HepG2 (cell line): ENCODE measurements around the gene ANKRD53. TPM values are rescaled to one million over a fixed set of nuclear protein-coding genes. Genes with fewer than 3 reads are reported as not detected.

Experiments used
- AHR ChIP-seq: IDR thresholded peaks from 2 replicates; pipeline ENCODE4 v1.6.1; 2018; ENCODE audit warnings: missing genetic modification reagents, missing compliant biosample characterization
- ATAD3A ChIP-seq: sonication (generic); formaldehyde crosslinking; IDR thresholded peaks from 2 replicates; pipeline ENCODE4 v1.4.0; 2020; ENCODE audit warnings: missing genetic modification reagents
- E2F2 ChIP-seq: sonication (generic); formaldehyde crosslinking; IDR thresholded peaks from 2 replicates; pipeline ENCODE4 v1.4.0; 2020; ENCODE audit warnings: missing genetic modification reagents, borderline replicate concordance
- GATA4 ChIP-seq: sonication (generic); IDR thresholded peaks from 2 replicates; pipeline ENCODE4 v1.6.1; 2016; ENCODE audit warnings: antibody characterized with exemption, low read depth, borderline replicate concordance
- GATAD2A ChIP-seq: IDR thresholded peaks from 2 replicates; pipeline ENCODE4 v1.6.1; 2016
- HES4 ChIP-seq: sonication (generic); formaldehyde crosslinking; IDR thresholded peaks from 2 replicates; pipeline ENCODE4 v1.9.0; 2021; ENCODE audit warnings: mild to moderate bottlenecking, missing genetic modification reagents, borderline replicate concordance
- NAIF1 ChIP-seq: sonication (generic); formaldehyde crosslinking; IDR thresholded peaks from 2 replicates; pipeline ENCODE4 v1.5.0; 2020; ENCODE audit warnings: mild to moderate bottlenecking, missing genetic modification reagents, borderline replicate concordance
- RFXAP ChIP-seq: sonication (generic); formaldehyde crosslinking; IDR thresholded peaks from 2 replicates; pipeline ENCODE4 v1.4.0; 2020; ENCODE audit warnings: missing genetic modification reagents, borderline replicate concordance
- SATB2 ChIP-seq: sonication (generic); formaldehyde crosslinking; IDR thresholded peaks from 2 replicates; pipeline ENCODE4 v1.5.0; 2020; ENCODE audit warnings: missing genetic modification reagents
- SOX13 ChIP-seq, 3 experiments: fragments of 450-650 bp in 1 of 3; sonication (generic) in 1 of 3; formaldehyde crosslinking in 1 of 3; IDR thresholded peaks in 2 of 3; conservative IDR thresholded peaks in 1 of 3; 2 replicates each; pipeline versions ENCODE4 v1.5.0 to v1.6.1; 2016 to 2020; ENCODE audit warnings: antibody characterized with exemption in 1 of 3, mild to moderate bottlenecking in 1 of 3, missing compliant biosample characterization in 1 of 3, missing genetic modification reagents in 1 of 3, moderate library complexity in 1 of 3
- XBP1 ChIP-seq: sonication (generic); formaldehyde crosslinking; IDR thresholded peaks from 2 replicates; pipeline ENCODE4 v1.5.0; 2020; ENCODE audit warnings: missing genetic modification reagents
- ZBTB20 ChIP-seq: sonication (generic); formaldehyde crosslinking; IDR thresholded peaks from 2 replicates; pipeline ENCODE4 v1.8.1; 2023; ENCODE audit warnings: missing genetic modification reagents, low read depth, mild to moderate bottlenecking, borderline replicate concordance
- ZNF235 ChIP-seq: sonication (generic); formaldehyde crosslinking; IDR thresholded peaks from 2 replicates; pipeline ENCODE4 v1.8.1; 2023; ENCODE audit warnings: mild to moderate bottlenecking, missing genetic modification reagents, borderline replicate concordance
- ZNF44 ChIP-seq: sonication (generic); formaldehyde crosslinking; IDR thresholded peaks from 2 replicates; pipeline ENCODE4 v1.5.1; 2020; ENCODE audit warnings: mild to moderate bottlenecking, missing genetic modification reagents
- ZNF572 ChIP-seq: sonication (generic); formaldehyde crosslinking; IDR thresholded peaks from 2 replicates; pipeline ENCODE4 v1.5.1; 2020; ENCODE audit warnings: mild to moderate bottlenecking, missing genetic modification reagents
- ZNF749 ChIP-seq: sonication (generic); formaldehyde crosslinking; IDR thresholded peaks from 2 replicates; pipeline ENCODE4 v1.8.0; 2022; ENCODE audit warnings: mild to moderate bottlenecking, missing genetic modification reagents, moderate library complexity, borderline replicate concordance
- polyA plus RNA-seq, 8 experiments: library from polyadenylated mRNA; depleted of rRNA in 3 of 8; stranded (reverse) in 7 of 8; unstranded in 1 of 8; fragments of >200 nt; fragmentation: Illumina TruSeq in 4 of 8; extraction: Trizol in 4 of 8; gene quantifications; 2 replicates each; pipeline versions ENCODE4 v1.2.1 to v1.2.3, GENCODE V29; 2011 to 2016; ENCODE audit warnings: low read depth in 4 of 8, missing spikeins in 1 of 8, mixed read lengths in 1 of 8; ENCODE audit not compliant: insufficient read depth in 1 of 8
- total RNA-seq, 5 experiments: library from RNA; depleted of rRNA; stranded (reverse); fragments of >200 nt; fragmentation: Illumina TruSeq; extraction: Trizol; gene quantifications; 2 replicates each; pipeline ENCODE4 v1.2.3, GENCODE V29; 2016; ENCODE audit warnings: low read depth in 1 of 5
- TF ChIP-seq, protein P1 (sequence below): sonication (generic); formaldehyde crosslinking; IDR thresholded peaks from 2 replicates; pipeline ENCODE4 v1.4.0; 2020; ENCODE audit warnings: mild to moderate bottlenecking, missing genetic modification reagents
- TF ChIP-seq, protein P2 (sequence below): sonication (generic); formaldehyde crosslinking; IDR thresholded peaks from 2 replicates; pipeline ENCODE4 v1.5.0; 2020; ENCODE audit warnings: mild to moderate bottlenecking, missing genetic modification reagents, moderate library complexity

Gene ANKRD53
- total and polyA plus RNA-seq, 2 of the 13 experiments (the other 11 are each of a cell fraction or from before 2014, with no cell fraction given): 0.15 TPM; not detected in 1

- TF ChIP-seq, protein P1, sequence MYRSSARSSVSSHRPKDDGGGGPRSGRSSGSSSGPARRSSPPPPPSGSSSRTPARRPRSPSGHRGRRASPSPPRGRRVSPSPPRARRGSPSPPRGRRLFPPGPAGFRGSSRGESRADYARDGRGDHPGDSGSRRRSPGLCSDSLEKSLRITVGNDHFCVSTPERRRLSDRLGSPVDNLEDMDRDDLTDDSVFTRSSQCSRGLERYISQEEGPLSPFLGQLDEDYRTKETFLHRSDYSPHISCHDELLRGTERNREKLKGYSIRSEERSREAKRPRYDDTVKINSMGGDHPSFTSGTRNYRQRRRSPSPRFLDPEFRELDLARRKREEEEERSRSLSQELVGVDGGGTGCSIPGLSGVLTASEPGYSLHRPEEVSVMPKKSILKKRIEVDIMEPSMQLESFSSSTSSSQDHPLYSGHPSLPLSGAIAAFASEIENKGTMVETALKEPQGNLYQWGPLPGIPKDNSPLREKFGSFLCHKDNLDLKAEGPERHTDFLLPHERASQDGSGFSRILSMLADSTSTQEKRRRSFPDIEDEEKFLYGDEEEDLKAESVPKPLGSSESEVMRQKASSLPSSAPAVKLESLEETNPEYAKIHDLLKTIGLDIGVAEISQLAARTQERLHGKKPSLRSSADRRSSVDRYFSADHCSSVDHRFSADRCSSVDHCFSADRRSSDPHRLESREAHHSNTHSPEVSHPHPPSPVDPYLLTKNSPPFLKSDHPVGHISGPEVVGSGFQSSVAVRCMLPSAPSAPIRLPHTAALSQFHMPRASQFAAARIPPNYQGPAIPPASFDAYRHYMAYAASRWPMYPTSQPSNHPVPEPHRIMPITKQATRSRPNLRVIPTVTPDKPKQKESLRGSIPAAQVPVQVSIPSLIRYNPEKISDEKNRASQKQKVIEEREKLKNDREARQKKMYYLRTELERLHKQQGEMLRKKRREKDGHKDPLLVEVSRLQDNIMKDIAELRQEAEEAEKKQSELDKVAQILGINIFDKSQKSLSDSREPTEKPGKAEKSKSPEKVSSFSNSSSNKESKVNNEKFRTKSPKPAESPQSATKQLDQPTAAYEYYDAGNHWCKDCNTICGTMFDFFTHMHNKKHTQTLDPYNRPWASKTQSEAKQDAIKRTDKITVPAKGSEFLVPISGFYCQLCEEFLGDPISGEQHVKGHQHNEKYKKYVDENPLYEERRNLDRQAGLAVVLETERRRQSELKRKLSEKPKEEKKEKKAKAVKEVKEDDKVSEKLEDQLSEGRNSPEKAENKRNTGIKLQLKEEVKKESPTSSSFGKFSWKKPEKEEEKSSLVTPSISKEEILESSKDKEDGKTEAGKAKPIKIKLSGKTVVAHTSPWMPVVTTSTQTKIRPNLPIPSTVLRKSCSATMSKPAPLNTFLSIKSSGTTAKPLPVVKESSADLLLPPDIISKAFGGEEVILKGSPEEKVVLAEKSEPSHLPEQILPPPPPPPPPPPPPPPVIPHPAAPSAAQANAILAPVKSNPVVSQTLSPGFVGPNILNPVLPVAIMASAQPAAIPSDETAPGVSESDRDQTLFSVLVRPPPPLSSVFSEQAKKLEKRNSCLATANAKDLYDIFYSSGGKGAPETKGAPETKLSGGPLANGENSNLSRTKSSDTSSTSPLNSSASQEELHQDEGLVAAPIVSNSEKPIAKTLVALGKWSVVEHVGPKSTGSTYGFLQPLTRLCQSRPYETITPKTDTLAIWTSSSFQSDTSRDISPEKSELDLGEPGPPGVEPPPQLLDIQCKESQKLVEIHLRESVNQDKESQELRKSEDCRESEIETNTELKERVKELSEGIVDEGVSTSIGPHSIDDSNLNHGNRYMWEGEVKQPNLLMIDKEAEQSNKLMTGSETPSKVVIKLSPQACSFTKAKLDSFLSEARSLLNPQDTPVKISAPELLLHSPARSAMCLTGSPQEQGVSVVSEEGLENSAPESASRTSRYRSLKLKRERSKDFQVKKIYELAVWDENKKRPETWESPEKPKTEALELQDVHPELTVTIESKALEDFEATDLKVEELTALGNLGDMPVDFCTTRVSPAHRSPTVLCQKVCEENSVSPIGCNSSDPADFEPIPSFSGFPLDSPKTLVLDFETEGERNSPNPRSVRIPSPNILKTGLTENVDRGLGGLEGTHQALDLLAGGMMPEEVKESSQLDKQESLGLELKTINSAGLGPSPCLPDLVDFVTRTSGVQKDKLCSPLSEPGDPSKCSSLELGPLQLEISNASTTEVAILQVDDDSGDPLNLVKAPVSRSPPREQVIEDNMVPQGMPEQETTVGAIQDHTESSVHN (CRISPR knock-in tag): peak; percentile 92
- TF ChIP-seq, protein P2, sequence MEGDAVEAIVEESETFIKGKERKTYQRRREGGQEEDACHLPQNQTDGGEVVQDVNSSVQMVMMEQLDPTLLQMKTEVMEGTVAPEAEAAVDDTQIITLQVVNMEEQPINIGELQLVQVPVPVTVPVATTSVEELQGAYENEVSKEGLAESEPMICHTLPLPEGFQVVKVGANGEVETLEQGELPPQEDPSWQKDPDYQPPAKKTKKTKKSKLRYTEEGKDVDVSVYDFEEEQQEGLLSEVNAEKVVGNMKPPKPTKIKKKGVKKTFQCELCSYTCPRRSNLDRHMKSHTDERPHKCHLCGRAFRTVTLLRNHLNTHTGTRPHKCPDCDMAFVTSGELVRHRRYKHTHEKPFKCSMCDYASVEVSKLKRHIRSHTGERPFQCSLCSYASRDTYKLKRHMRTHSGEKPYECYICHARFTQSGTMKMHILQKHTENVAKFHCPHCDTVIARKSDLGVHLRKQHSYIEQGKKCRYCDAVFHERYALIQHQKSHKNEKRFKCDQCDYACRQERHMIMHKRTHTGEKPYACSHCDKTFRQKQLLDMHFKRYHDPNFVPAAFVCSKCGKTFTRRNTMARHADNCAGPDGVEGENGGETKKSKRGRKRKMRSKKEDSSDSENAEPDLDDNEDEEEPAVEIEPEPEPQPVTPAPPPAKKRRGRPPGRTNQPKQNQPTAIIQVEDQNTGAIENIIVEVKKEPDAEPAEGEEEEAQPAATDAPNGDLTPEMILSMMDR (CRISPR knock-in tag): peak; percentile 98
- TF ChIP-seq GATAD2A (peak; percentile 60), XBP1 (CRISPR knock-in tag) (0 out of 2 replicates have a peak, but pooled peaks have one; percentile 39), HES4 (no peak), ATAD3A (CRISPR knock-in tag) (no peak), NAIF1 (peak; percentile 68; the same call in 1 of the 2 replicates), ZNF572 (CRISPR knock-in tag) (0 out of 2 replicates have a peak, but pooled peaks have one; percentile 80), GATA4 (no peak), ZBTB20 (CRISPR knock-in tag) (peak; percentile 53; the same call in 1 of the 2 replicates), AHR (CRISPR knock-in tag) (no peak; the same call in 1 of the 2 replicates), SATB2 (CRISPR knock-in tag) (peak; percentile 66; the same call in 1 of the 2 replicates), ZNF235 (CRISPR knock-in tag) (no peak), SOX13 (IDR thresholded peaks at IDR 0.05) (no peak), SOX13 (CRISPR knock-in tag; conservative IDR thresholded peaks at IDR 0.05 in 1 of 2, IDR thresholded peaks at IDR 0.05 in 1 of 2) (no peak), E2F2 (peak; percentile 76; the same call in 1 of the 2 replicates), ZNF44 (CRISPR knock-in tag) (peak; percentile 84; the same call in 1 of the 2 replicates), ZNF749 (no peak), RFXAP (CRISPR knock-in tag) (peak; percentile 81; the same call in 1 of the 2 replicates)
These were observed 30.0 kb upstream of the ANKRD53 start (continued) for GRCh38 chr2:70948337-70949003.
